ENCODE results near the gene INTS11. TPM values are rescaled to one million over a fixed set of nuclear protein-coding genes. Genes with fewer than 3 reads are reported as not detected.

Gene INTS11
- total and polyA plus RNA-seq, 10 of the 15 experiments (the other 5 are each of a cell fraction or from before 2014, with no cell fraction given) = 2.5 to 117 (median 77.7) TPM

DNA sequence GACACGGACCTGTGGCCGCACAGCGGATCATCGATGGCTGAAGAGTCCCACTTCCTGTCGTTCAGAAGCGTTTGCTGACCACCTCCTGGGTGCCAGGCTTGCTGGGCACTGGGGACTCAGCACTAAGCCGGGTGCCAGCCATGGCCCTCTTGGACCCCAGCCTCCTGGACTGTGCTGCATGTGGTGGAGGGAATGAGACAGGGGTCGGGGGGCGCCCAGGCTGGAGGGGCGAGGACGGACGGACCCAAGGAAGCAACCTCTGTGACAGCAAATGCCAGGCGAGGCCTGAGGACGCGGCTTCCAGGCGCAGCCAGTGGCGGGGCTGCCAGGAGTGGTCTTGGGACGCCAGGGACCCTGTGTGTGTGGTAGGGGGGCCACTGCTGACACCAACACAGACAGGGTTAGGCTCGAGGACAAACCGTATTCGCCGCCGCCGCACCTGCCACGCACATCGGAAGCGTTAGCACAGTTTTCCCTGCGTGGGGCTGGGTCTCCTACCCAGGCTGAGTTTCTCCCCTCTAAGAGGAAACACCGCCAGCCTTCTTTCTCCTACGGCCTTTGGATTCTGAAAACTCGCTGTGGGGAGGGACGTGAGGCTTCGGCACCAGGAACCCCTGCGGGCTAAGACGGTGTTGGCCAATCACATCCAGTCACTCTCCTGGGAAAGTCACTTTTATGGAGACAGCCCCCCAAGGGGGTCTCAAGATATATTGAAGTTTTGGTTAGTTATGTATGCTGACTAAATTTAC lies 36.9 kb upstream of the INTS11 start (continued):
- no peak for TF ChIP-seq EGR1 (IDR thresholded peaks at IDR 0.05; ENCODE audit: borderline replicate concordance in 1 of 2, low read depth in 2 of 2, low read length in 2 of 2)
- TF ChIP-seq NRF1 (conservative IDR thresholded peaks at IDR 0.05; ENCODE audit: low read depth, low read length) = no peak
- TF ChIP-seq ETV6 (conservative IDR thresholded peaks at IDR 0.05 in 1 of 2, IDR thresholded peaks at IDR 0.05 in 1 of 2; ENCODE audit: borderline replicate concordance in 1 of 2, low read depth in 1 of 2) = no peak
- TF ChIP-seq, protein P1, sequence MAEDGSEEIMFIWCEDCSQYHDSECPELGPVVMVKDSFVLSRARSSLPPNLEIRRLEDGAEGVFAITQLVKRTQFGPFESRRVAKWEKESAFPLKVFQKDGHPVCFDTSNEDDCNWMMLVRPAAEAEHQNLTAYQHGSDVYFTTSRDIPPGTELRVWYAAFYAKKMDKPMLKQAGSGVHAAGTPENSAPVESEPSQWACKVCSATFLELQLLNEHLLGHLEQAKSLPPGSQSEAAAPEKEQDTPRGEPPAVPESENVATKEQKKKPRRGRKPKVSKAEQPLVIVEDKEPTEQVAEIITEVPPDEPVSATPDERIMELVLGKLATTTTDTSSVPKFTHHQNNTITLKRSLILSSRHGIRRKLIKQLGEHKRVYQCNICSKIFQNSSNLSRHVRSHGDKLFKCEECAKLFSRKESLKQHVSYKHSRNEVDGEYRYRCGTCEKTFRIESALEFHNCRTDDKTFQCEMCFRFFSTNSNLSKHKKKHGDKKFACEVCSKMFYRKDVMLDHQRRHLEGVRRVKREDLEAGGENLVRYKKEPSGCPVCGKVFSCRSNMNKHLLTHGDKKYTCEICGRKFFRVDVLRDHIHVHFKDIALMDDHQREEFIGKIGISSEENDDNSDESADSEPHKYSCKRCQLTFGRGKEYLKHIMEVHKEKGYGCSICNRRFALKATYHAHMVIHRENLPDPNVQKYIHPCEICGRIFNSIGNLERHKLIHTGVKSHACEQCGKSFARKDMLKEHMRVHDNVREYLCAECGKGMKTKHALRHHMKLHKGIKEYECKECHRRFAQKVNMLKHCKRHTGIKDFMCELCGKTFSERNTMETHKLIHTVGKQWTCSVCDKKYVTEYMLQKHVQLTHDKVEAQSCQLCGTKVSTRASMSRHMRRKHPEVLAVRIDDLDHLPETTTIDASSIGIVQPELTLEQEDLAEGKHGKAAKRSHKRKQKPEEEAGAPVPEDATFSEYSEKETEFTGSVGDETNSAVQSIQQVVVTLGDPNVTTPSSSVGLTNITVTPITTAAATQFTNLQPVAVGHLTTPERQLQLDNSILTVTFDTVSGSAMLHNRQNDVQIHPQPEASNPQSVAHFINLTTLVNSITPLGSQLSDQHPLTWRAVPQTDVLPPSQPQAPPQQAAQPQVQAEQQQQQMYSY (CRISPR knock-in tag; IDR thresholded peaks at IDR 0.05) = no peak
- TF ChIP-seq SREBF1 (IDR thresholded peaks at IDR 0.05; ENCODE audit: low read length) = no peak
- TF ChIP-seq CEBPB (IDR thresholded peaks at IDR 0.05; ENCODE audit: borderline replicate concordance in 1 of 2, low read depth in 2 of 2, low read length in 2 of 2) = no peak
- no peak for TF ChIP-seq SMAD5 (IDR thresholded peaks at IDR 0.05; ENCODE audit: low read depth)
- TF ChIP-seq, protein P2, sequence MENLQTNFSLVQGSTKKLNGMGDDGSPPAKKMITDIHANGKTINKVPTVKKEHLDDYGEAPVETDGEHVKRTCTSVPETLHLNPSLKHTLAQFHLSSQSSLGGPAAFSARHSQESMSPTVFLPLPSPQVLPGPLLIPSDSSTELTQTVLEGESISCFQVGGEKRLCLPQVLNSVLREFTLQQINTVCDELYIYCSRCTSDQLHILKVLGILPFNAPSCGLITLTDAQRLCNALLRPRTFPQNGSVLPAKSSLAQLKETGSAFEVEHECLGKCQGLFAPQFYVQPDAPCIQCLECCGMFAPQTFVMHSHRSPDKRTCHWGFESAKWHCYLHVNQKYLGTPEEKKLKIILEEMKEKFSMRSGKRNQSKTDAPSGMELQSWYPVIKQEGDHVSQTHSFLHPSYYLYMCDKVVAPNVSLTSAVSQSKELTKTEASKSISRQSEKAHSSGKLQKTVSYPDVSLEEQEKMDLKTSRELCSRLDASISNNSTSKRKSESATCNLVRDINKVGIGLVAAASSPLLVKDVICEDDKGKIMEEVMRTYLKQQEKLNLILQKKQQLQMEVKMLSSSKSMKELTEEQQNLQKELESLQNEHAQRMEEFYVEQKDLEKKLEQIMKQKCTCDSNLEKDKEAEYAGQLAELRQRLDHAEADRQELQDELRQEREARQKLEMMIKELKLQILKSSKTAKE (IDR thresholded peaks at IDR 0.05; ENCODE audit: low read depth, poor library complexity, severe bottlenecking) = no peak
- TF ChIP-seq, protein P3, sequence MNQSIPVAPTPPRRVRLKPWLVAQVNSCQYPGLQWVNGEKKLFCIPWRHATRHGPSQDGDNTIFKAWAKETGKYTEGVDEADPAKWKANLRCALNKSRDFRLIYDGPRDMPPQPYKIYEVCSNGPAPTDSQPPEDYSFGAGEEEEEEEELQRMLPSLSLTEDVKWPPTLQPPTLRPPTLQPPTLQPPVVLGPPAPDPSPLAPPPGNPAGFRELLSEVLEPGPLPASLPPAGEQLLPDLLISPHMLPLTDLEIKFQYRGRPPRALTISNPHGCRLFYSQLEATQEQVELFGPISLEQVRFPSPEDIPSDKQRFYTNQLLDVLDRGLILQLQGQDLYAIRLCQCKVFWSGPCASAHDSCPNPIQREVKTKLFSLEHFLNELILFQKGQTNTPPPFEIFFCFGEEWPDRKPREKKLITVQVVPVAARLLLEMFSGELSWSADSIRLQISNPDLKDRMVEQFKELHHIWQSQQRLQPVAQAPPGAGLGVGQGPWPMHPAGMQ (IDR thresholded peaks at IDR 0.05; ENCODE audit: borderline replicate concordance) = no peak
